HG03095 (cell line): ENCODE measurements around the gene SRD5A2.
"Not testable (repeated sequence)": the region's sequence is repeated elsewhere in the genome, so short reads cannot be mapped to it uniquely, and the experiment has no call there.

Experiments
- ATAC-seq: cut with Tn5 transposase; IDR thresholded peaks from one replicate; pipeline ENCODE4 v1.9.1; 2021; ENCODE audit warnings: moderate library complexity; ENCODE audit not compliant: unreplicated experiment

The SRD5A2 gene

DNA sequence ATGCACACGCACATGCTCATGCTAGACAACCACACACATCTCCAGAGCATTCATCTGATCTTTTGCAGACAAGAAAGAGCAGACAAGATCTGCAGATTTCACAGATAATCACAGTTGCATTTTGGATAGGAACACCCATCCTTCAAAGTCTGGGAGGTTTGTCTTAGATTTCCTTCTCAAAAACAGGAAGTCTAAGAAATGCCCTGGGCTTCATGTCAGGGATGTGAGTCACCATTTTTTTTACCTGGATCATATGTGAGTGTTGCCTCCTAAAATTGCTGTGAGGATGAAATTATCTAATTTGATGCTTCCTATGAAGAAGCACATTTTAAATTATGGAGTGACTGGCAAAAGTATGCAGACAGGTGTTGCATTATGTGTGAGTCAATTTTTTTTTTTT, 46.1 kb downstream of the SRD5A2 start:
- no peak for ATAC-seq

GRCh38 chr2:31533036-31533435, 47.7 kb downstream of the SRD5A2 start:
- no peak for ATAC-seq

GRCh38 chr2:31531101-31531500, 49.6 kb downstream of the SRD5A2 start:
- ATAC-seq, result no peak

DNA sequence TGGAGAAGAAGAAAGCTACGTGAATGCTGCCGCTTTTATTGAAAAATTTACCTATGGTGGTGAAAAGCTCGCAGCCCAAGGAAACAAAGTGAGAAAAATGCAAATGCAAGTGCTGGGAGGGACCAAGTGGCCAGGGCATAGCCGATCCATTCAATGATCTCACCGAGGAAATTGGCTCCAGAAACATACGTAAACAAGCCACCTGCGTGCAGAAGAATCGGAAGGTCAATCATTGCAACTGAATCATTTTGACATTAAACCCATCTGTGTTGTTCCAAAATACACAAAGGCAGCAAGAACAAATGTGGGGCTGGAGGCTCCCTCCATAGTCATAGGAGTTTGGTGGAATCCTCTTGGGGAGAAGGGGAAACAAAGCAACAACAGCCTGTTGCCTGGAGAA, 51.5 kb downstream of the SRD5A2 start:
- ATAC-seq, result no peak

GRCh38 chr2:31528823-31529222, 51.9 kb downstream of the SRD5A2 start:
- ATAC-seq, result no peak

GRCh38 chr2:31526946-31527732, 53.6 kb downstream of the SRD5A2 start:
- ATAC-seq, result no peak

- no peak for ATAC-seq
Observed at GRCh38 chr2:31525876-31526275, 54.9 kb downstream of the SRD5A2 start.

- no peak for ATAC-seq
Observed at GRCh38 chr2:31524592-31524991, 56.1 kb downstream of the SRD5A2 start.

GRCh38 chr2:31523871-31524492, 56.8 kb downstream of the SRD5A2 start:
- ATAC-seq, result peak; percentile 52

DNA sequence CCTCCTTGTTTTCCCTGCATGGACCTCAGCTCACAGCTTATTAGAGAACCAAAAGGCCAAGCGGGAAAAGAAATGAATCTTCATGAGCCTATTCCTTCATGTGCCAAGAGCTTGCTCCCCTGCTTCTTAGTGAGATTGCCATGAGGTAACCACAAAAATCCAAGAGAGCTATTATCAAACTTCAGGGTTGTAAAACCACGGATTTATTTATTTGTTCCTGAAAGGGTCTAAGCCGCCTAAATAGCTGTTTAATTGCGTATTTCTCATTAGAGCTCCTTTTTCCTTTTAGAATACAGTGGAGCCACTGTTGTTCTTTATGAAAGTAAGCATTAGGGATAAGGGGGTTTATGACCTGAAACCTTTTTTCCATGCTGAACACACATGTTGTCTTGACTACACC, 58.0 kb downstream of the SRD5A2 start:
- no peak for ATAC-seq

DNA sequence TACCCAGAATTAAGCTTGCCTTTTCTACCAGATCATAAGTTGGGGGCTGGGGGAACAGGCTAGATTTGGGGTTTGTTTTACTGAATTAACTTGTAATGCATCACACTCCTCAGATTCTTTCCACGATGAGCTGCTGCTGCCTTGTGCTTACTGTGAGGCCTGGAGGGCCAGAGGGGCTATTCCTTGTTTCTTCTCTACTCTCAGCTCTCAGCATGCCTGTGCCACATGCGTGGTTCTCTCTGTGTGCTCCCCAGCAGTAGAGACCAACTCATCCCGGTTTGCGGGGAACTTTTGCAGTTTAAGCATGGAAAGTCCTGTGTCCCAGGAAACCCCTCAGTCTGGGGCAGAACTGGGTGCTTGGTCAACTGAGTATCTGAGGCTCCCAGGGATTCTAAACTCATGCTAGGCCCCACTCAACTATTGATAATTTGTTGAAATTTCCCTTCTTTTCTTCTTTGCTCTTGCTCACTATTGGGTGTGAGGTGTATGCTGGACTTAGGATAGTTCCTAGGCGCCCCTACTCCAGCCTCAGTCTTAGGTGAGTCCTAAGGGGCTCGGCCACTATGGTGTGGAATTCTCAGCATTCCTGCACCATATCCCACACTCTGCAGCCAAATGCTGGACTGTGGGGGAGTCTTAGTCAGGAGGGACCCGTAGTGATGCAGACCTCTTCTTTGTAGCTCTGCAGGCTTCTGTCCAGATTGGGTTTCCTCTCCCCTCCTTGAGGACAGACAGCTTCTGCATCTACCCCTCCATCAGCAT, 63.1 kb downstream of the SRD5A2 start:
- ATAC-seq, result no peak

DNA sequence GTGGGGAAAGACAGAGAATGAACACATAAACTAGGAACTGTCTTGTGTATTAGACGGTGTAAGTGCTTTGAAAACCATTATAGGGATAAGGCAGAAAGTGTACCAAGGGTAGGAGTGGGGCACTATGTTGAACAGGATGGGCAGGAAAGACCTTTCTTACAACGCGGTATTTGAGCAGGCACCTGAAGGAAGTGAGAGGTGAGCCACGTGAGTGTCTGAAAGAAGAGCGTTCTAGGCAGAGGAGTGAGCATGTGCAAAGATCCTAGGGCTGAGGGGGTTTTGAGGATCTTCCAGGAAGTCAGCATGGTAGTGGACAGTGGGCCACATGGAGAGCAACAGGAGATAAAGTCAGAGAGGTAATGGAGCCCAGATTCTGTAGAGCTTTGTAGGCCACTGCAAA, 65.2 kb downstream of the SRD5A2 start:
- no peak for ATAC-seq

- ATAC-seq, result no peak
Observed at GRCh38 chr2:31513553-31513952, 67.2 kb downstream of the SRD5A2 start.

- ATAC-seq, result no peak
Observed at GRCh38 chr2:31511376-31511775, 69.4 kb downstream of the SRD5A2 start.

- no peak for ATAC-seq
Observed at GRCh38 chr2:31505111-31505510, 75.6 kb downstream of the SRD5A2 start.

GRCh38 chr2:31504311-31504710, 76.4 kb downstream of the SRD5A2 start:
- no peak for ATAC-seq

DNA sequence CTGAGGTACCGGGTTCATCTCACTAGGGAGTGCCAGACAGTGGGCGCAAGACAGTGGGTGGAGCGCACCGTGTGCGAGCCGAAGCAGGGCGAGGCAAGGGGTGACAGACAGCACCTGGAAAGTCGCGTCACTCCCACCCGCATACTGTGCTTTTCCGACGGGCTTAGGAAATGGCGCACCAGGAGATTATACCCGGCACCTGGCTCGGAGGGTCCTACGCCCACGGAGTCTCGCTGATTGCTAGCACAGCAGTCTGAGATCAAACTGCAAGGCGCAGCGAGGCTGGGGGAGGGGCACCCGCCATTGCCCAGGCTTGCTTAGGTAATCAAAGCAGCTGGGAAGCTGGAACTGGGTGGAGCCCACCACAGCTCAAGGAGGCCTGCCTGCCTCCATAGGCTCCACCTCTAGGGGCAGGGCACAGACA, 84.3 kb downstream of the SRD5A2 start:
- not testable (repeated sequence) for ATAC-seq

- ATAC-seq, result not testable (repeated sequence)
Observed at GRCh38 chr2:31489339-31489738, 91.4 kb downstream of the SRD5A2 start.

- ATAC-seq, result no peak
Observed at GRCh38 chr2:31483246-31483645, 97.5 kb downstream of the SRD5A2 start.

- ATAC-seq, result no peak
Observed at GRCh38 chr2:31476511-31477180, 104.1 kb downstream of the SRD5A2 start.

DNA sequence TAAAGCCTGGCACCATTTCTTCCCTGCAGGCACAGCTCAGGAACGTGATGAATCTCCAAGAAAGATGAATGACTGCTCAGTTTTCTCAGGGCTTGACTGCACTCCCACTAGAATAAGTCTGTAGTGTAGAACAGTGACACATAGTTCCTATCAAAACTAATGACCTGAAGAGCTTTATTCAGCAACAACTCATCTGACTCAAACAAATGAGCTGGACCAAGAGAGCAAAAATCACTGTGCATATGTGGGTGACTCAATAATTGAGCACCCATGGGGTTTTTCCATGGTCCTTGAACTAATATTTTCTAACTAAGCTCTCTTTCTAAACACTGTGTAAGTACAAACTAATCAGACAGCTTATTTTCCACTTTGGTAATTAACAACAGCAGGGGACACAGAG, 105.0 kb downstream of the SRD5A2 start:
- ATAC-seq, result no peak
